SHP77 treated with DMSO at 0.1 percent for 48 hours (cell line): ENCODE results near the gene BSPRY.

Source experiments
- DNase-seq: peaks from one replicate; lab custom pipeline; 2025; lab: John Stamatoyannopoulos, UW

BSPRY gene

DNA sequence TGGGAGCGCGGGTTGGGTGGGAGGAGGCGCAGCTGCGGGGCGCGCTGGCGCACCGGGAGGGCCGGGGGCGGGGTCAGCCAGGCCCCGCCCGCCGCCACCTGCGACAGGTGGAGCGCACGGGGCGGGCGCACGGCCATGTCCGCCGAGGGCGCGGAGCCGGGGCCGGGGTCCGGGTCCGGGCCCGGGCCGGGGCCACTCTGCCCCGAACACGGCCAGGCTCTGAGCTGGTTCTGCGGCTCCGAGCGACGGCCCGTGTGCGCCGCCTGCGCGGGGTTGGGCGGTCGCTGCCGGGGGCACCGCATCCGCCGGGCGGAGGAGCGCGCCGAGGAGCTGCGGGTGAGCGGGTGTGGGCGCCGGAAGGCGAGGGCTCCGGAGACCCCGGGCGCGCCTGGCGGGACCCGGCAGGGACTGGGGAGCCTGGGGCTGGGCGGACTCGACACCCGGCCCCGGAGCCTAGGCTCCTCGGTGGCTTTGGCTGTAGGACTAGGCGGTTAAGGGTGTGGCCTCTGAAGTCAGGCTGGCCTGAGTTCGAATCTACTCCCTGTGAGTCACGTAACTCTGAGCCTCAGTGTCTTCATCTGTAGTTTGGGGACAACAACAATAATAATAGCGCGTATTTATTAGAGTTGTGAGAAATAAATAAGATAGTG, at the start of gene BSPRY:
TSS of gene BSPRY (plus strand) at position 97 of the 650 bp plus-strand sequence. CDS start at position 136, 39 bp downstream.
- no peak for DNase-seq

DNA sequence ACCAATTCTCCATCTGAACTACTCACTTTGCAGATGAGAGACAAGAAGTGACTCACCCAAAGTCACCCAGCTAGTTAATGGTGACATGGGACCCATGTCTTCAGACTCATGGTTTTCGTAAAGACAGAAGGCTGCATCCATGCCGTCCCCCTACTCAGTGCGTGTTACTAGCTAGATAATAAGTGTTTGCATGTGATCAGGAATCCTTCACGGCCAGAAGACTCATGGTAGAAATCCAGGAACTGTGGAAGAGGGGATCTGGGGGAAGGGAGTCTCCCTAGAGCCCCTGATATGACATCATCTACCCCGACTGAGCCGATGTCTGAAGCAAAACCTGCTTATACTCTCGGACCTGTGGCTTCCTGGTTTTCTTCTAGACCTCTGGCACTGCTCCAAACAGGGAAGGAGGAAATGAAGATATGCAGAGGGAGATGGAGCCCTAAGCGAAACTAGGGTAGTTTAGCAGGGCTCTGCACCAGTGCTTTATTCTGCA, 49.5 kb upstream of the BSPRY start:
- DNase-seq, result no peak

GRCh38 chr9:113301548-113301947, 47.8 kb upstream of the BSPRY start:
- DNase-seq, result no peak

DNA sequence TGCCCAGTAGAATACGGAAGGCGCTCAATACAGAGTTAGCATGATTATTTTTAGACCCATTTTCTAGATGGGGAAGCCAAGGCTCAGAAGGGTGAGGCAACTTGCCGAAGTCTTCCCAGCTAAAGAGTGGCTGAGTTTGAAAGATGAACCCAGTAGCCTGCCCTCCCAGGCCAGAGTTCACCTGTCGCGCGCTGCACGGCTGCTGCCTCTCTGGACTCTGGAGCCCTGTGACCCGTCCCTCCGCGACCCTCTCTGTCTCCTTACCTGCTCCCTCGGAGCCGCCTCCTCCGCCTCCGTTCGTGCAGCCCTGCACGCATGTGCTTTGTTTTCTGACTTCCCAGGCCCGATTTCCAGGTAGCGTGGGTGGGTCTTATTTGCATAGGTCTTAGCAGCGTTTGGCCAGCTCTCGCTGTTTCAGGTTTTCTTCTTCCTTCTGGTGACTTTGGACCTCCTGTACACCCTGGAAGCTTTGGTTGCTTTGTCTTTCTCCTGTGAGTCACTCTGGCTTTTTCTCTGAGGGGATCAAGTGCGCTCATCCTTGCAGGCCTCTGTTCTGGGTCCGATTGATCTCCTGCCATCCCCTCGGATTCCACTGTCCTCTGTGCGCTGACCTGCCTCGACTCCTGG, 46.4 kb upstream of the BSPRY start, which contains the start of gene RNF183:
TSS of gene RNF183 (minus strand) at position 585 of the 627 bp plus-strand sequence. CDS start 5,192 bp downstream, outside the sequence.
- no peak for DNase-seq

DNA sequence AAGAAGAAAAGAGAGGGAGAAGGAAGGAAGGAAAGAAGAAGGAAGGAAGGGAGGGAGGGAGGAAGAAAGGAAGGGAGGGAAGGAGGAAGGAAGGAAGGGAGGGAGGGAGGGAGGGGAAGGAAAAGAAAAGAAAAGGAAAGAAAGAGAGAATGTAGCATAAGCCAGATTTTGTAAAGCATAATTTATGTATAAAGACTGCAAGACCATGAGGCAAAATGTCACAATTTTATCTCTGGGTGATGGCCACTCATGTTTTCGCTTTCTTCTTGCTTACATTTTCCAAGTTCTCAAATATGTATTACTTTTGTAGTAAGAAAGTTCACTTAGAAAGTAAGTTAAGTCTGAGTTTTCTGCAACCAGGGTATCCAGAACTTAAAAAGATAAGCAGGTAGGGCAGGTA, 42.8 kb upstream of the BSPRY start:
- no peak for DNase-seq

DNA sequence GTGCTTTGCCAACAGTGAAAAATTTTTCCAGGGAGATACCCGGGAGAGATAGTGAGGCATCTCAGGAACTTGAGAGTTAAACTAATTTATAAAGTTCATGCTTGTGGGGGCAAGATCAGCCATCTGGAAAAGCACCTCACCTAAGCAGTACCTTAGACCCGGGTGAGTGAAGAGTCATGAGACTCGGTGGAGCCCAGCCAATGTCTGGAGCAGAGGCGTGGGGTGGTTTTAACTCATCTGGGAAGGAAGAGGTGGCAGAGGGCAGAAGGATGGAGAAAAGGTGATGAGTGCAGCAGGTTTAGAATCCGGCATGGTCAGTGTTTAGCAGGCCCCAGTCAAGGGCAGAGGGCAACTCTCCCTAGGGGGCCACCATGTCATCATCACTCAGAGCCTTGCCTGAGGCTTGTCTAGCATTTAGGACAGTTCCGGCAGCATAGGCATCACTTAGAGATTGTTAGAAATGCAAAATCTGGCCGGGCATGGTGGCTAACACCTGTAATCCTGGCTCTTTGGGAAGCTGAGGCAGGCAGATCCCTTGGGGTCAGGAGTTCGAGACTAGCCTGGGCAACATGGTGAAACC, 41.9 kb upstream of the BSPRY start:
- DNase-seq, result no peak

DNA sequence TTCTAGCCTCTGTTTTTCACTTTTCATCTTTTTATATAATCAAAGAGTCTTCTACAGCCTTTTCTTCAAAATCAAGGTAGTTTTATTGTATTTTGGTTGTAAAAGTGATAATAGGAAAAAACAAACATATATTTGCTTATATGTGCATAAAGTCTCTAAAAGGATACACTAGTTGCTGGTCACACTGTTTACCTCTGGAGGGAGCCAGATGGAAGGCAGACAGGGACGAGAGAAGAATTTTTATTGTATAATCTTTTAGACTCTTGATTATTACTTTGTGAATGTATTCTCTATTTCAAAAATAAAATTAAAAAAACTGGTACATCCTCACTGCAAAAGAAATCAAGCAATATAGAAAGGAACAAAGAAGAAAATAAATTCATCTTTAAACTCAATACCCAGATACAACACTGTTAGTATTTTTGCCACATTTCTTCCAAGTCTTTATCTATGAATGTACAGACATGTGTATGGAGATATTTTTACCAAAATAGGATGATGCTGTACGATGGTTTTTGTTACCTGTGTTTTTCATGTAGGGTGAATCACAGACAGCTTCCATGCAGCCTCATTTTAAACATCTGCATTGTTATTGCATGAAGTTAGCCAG, 40.0 kb upstream of the BSPRY start:
- peak; percentile 30 for DNase-seq

DNA sequence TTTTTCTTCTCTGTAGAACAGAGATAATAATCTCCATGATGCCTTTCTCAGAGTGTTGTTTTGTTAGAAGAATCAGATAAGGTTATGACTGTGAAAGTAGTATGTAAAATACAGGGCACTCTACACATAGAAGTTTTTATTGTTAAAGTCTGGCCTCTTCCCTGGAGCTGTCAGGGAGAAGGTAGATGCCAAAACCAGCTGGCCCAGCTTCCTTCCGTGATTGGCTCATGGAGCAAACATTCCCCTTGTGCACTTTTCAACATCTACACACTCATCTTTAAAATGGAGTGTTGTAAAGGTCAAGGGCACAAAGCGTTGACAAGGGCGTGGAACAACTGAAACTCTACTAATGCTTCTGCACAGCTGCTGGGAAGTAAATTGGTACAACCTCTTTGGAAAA, 38.8 kb upstream of the BSPRY start:
- no peak for DNase-seq

GRCh38 chr9:113311961-113312360, 37.4 kb upstream of the BSPRY start:
- no peak for DNase-seq

GRCh38 chr9:113313261-113313660, 36.1 kb upstream of the BSPRY start:
- no peak for DNase-seq

GRCh38 chr9:113315231-113315630, 34.1 kb upstream of the BSPRY start:
- no peak for DNase-seq

- no peak for DNase-seq
These were observed 33.3 kb upstream of the BSPRY start for GRCh38 chr9:113316030-113316429.

GRCh38 chr9:113317777-113318176, 31.6 kb upstream of the BSPRY start:
- no peak for DNase-seq

DNA sequence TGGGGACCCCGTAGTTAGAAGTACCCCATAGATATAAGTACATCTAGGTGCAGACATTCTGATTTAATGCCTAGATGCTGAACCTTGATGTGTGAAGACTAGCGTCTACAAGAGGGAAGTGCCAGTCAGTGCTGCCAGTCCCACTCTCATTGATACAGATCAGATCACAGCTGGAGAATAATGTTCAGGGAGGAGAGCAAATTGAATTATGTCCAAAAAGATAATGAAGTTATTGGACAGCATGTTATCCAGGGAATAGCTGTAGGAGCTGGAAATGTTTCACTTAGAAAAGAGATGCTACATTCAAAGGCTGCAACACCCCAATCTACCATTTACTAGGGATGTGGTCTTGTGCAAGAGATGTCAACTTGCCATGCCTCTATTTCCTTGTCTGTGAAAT, 30.3 kb upstream of the BSPRY start:
- DNase-seq, result no peak

GRCh38 chr9:113320051-113320450, 29.3 kb upstream of the BSPRY start:
- no peak for DNase-seq

DNA sequence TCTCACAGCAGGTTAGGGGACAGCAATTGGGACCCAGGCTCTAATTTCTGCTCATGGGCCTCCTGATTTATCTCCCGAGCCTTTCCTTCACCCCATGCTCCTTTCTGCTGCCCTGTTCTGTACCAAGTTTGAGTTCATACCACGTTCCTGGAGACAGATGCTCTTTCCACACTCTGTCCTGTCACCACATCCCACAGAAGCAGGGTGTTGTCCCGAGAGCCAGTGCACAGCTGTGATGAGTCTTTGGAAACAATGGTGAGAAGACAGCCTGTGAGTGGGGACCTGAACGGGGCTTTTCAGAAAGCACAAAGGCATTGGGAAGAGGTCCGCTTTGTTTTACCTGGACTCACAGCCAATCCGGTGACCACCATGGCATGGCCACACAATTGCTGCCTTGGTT, 26.7 kb upstream of the BSPRY start:
- no peak for DNase-seq

GRCh38 chr9:113326230-113326629, 23.1 kb upstream of the BSPRY start:
- no peak for DNase-seq

DNA sequence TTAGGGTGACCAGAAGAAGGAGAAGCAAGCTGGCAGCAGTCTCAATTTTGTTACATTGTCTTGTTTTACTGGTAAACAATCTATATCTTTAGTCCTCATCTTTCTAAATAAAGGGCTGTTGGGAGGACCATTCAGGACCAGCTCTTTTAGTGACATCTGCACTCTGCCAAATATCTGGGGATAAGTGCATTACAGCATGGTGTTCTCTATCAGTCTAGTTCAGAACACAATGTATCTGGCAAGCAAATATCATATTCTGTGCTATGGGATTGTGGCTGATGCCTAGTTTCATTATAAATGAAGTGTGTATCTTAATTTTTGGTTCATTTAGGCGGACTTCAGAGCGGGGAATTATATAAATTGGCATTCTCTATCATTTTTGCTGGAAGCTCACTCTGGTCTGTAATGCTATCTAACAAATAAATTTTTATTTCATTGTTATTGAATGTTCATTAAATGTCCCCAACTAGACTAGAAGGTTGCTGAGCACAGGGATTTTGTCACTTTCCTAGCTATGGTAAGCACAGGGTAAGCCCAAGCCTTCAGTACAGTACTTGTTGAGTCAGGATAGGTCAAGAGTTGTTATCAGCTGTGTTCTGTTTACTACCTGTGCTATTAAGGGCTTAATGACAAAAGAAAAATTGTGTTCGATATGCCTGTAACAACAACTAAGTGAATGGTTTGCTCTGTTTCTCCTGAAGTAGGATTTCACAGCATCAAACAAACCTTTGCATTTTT, 21.1 kb upstream of the BSPRY start:
- no peak for DNase-seq

DNA sequence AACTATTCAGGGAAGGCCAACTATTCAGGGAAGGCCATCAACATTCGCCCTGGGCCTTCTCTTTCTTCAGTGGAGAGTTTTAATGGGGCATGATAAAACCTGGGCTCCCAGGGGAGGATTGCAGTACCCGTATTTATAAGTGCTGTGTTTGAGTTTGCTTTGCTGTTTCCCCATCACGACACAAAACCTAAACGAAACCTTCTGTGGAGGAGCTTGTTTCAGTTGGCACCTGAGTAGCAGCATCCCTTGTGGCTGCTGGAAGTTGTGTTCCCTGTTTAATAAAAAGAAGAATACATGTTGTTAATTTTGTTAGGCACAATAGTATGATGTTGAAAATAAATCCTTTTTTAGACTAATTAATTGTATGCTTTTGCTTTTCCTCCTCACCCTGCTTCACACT, 17.6 kb upstream of the BSPRY start:
- no peak for DNase-seq

GRCh38 chr9:113337714-113338113, 11.6 kb upstream of the BSPRY start:
- DNase-seq, result no peak

DNA sequence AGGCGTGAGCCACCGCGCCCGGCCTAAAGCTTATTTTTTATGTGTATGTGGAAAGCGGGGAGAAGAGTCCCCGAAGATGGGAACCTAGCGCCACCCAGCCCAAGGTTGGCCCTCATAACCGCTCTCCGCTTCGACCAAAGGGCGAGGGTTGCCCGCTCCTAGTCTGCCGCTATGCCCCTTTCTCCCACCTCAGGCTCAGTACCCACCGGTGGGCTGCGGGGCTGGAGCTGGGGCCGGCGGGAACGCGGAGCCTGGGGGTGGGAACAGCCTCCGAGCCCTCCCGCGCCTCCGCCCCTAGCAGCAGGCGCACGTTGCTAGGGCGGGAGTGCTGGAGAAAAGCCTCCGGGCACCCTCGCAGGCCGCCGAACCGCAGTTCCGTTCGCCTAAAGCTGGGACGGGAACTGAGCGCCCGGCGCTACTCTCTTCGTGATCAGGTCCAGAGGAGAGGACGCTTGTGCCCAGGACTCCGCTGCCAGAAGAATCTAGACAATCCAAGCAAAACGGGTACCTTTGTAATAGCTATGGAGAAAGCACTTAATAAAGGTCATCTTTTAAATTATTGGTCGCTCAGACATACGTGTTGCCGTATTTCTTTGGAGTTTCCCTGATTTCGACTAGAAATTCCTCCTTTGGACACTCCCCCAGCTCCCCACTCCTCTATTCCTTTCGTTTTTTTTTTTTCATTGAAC, 9.2 kb upstream of the BSPRY start, which contains the start of gene WDR31:
TSS of gene WDR31 (minus strand) at position 265 of the 689 bp plus-strand sequence. CDS start 8,253 bp downstream, outside the sequence.
- DNase-seq, result peak; percentile 82
